ENCODE data around the gene ELP5. TPM values are rescaled to one million over a fixed set of nuclear protein-coding genes. Genes with fewer than 3 reads are reported as not detected.

Gene ELP5
- total and polyA plus RNA-seq, 8 donors = 8.4 to 45.2 (median 19.5) TPM; not detected in 1

- intact Hi-C loops (cut with DNase I; ENCODE audit: low total_unique reads) = no loop called here
- H3K27ac ChIP-seq = peak overlapping the region in 1 of 5 donors; percentile 48
- no peaks in the 10 kb centered on the region for H3K9me3 ChIP-seq
- H3K27me3 ChIP-seq = no peaks in the 10 kb centered on the region
- H3K36me3 ChIP-seq = peaks cover 77 to 87% (median 87%) of the 10 kb centered on the region in 4 donors
- no peak overlapping the region for H3K4me3 ChIP-seq
- peaks cover 3 to 42% (median 19%) of the 10 kb centered on the region in 4 donors for H3K4me1 ChIP-seq
- DNase-seq = no peak
- TF ChIP-seq POLR2AphosphoS5 (IDR thresholded peaks at IDR 0.05) (no peak), CTCF (IDR thresholded peaks at IDR 0.05) (no peak), EP300 (IDR thresholded peaks at IDR 0.05) (no peak), POLR2A (IDR thresholded peaks at IDR 0.05) (no peak)
- 90 to 95% (median 92%) methylated on average over 26 to 31 of the region's 31 CpGs for WGBS, 5 donors
Observed at GRCh38 chr17:7226721-7227710, 25.0 kb upstream of the ELP5 start.

GRCh38 chr17:7228920-7229319 lies 23.1 kb upstream of the ELP5 start:
- no peak for DNase-seq
- H3K4me3 ChIP-seq = no peak overlapping the region
- no peak overlapping the region for H3K27ac ChIP-seq
- intact Hi-C loops (cut with DNase I; ENCODE audit: low total_unique reads) = no loop called here
- TF ChIP-seq POLR2A (IDR thresholded peaks at IDR 0.05) = no peak
- TF ChIP-seq POLR2AphosphoS5 (IDR thresholded peaks at IDR 0.05) = no peak
- TF ChIP-seq EP300 (IDR thresholded peaks at IDR 0.05) = no peak
- no peak for TF ChIP-seq CTCF (IDR thresholded peaks at IDR 0.05)
- H3K4me1 ChIP-seq = peaks cover 18 to 48% (median 29%) of the 10 kb centered on the region in 4 donors
- no peaks in the 10 kb centered on the region for H3K9me3 ChIP-seq
- H3K36me3 ChIP-seq = peaks cover 58 to 68% (median 68%) of the 10 kb centered on the region in 4 donors
- WGBS, 5 donors = 87 to 92% (median 88%) methylated on average over 10 to 14 of the region's 14 CpGs
- H3K27me3 ChIP-seq = no peaks in the 10 kb centered on the region

GRCh38 chr17:7229504-7229903 lies 22.5 kb upstream of the ELP5 start:
- TF ChIP-seq POLR2A (IDR thresholded peaks at IDR 0.05) = no peak
- TF ChIP-seq POLR2AphosphoS5 (IDR thresholded peaks at IDR 0.05) = no peak
- TF ChIP-seq EP300 (IDR thresholded peaks at IDR 0.05) = no peak
- TF ChIP-seq CTCF (IDR thresholded peaks at IDR 0.05) = no peak
- intact Hi-C loops (cut with DNase I; ENCODE audit: low total_unique reads) = no loop called here
- 92 to 97% (median 96%) methylated on average over 16 to 19 of the region's 19 CpGs for WGBS, 5 donors
- Histone ChIP-seq H3K36me3 (peaks cover 53 to 62% (median 62%) of the 10 kb centered on the region in 4 donors), H3K4me1 (peaks cover 18 to 43% (median 30%) of the 10 kb centered on the region in 4 donors), H3K4me3 (no peak overlapping the region), H3K27me3 (no peaks in the 10 kb centered on the region), H3K9me3 (no peaks in the 10 kb centered on the region), H3K27ac (no peak overlapping the region)
- no peak for DNase-seq

GRCh38 chr17:7232114-7232513 lies 19.9 kb upstream of the ELP5 start:
- 71 to 87% (median 78%) methylated on average over 5 of the region's 5 CpGs for WGBS, 5 donors
- no peak overlapping the region for H3K27ac ChIP-seq
- peak overlapping the region in 1 of 4 donors; percentile 99 for H3K4me3 ChIP-seq
- intact Hi-C loops (cut with DNase I; ENCODE audit: low total_unique reads) = no loop called here
- H3K36me3 ChIP-seq = peaks cover 42 to 58% (median 55%) of the 10 kb centered on the region in 4 donors
- peaks cover 32 to 58% (median 50%) of the 10 kb centered on the region in 4 donors for H3K4me1 ChIP-seq
- no peak for TF ChIP-seq POLR2A (IDR thresholded peaks at IDR 0.05)
- no peak for TF ChIP-seq POLR2AphosphoS5 (IDR thresholded peaks at IDR 0.05)
- TF ChIP-seq EP300 (IDR thresholded peaks at IDR 0.05) = no peak
- no peak for TF ChIP-seq CTCF (IDR thresholded peaks at IDR 0.05)
- no peaks in the 10 kb centered on the region for H3K9me3 ChIP-seq
- no peak for DNase-seq
- H3K27me3 ChIP-seq = no peaks in the 10 kb centered on the region
